HTERT RPE-1 (cell line): Measurements from ENCODE around the gene ILF3.

Source experiments
- in situ Hi-C: fragments of 300-500 bp; cut with MboI; formaldehyde crosslinking; loops from 4 replicates; pipeline ENCODE4 v1.14.3; 2020; ENCODE audit warnings: low sequenced_read_pairs

ILF3 gene

GRCh38 chr19:10653732-10654609 lies at the start of gene ILF3:
Gene ILF3, plus strand, starts transcription at chr19:10654346. Its CDS starts 16,260 bp downstream, at chr19:10670606.
- in situ Hi-C loops: no loop called here

- in situ Hi-C loops: no loop called here
Observed at GRCh38 chr19:10604460-10604980, 49.6 kb upstream of the ILF3 start.

- in situ Hi-C loops: no loop called here
Observed at GRCh38 chr19:10611907-10612306, 42.2 kb upstream of the ILF3 start.

- in situ Hi-C loops: no loop called here
Observed at GRCh38 chr19:10612499-10613119, 41.5 kb upstream of the ILF3 start.

GRCh38 chr19:10615429-10616023 lies 38.6 kb upstream of the ILF3 start:
- in situ Hi-C loops: no loop called here

- in situ Hi-C loops: no loop called here
Observed at GRCh38 chr19:10617409-10618121, 36.6 kb upstream of the ILF3 start.

- in situ Hi-C loops: no loop called here
Observed at GRCh38 chr19:10618846-10619245, 35.3 kb upstream of the ILF3 start.

- in situ Hi-C loops: no loop called here
Observed at GRCh38 chr19:10620786-10621185, 33.4 kb upstream of the ILF3 start.

GRCh38 chr19:10621966-10622365 lies 32.2 kb upstream of the ILF3 start:
- in situ Hi-C loops: no loop called here

- in situ Hi-C loops: no loop called here
Observed at GRCh38 chr19:10624585-10624984, 29.6 kb upstream of the ILF3 start.

- in situ Hi-C loops: no loop called here
Observed at GRCh38 chr19:10625003-10625761, 29.0 kb upstream of the ILF3 start, which contains the start of gene SLC44A2. Gene SLC44A2, plus strand, starts transcription at chr19:10625553. Its CDS starts 81 bp downstream, at chr19:10625634.

GRCh38 chr19:10625762-10626138 lies 28.4 kb upstream of the ILF3 start:
- in situ Hi-C loops: no loop called here

- in situ Hi-C loops: no loop called here
Observed at GRCh38 chr19:10631874-10632273, 22.3 kb upstream of the ILF3 start.

GRCh38 chr19:10634430-10634829 lies 19.7 kb upstream of the ILF3 start:
- in situ Hi-C loops: no loop called here

- in situ Hi-C loops: no loop called here
Observed at GRCh38 chr19:10634963-10635362, 19.2 kb upstream of the ILF3 start.

- in situ Hi-C loops: no loop called here
Observed at GRCh38 chr19:10636304-10636972, 17.7 kb upstream of the ILF3 start.

- in situ Hi-C loops: no loop called here
Observed at GRCh38 chr19:10637894-10638293, 16.3 kb upstream of the ILF3 start.

- in situ Hi-C loops: no loop called here
Observed at GRCh38 chr19:10639836-10640235, 14.3 kb upstream of the ILF3 start.

GRCh38 chr19:10640361-10640760 lies 13.8 kb upstream of the ILF3 start:
- in situ Hi-C loops: no loop called here

GRCh38 chr19:10641248-10641647 lies 12.9 kb upstream of the ILF3 start:
- in situ Hi-C loops: no loop called here
